T-helper 1 cell treated with Interleukin-12 subunit alpha and Interleukin-12 subunit beta and Interleukin-4 antibody, amounts not matched to agents 30 μg/mL and 1 μg/mL, for 36 hours (primary cell): ENCODE results near the gene SLAMF8.

Source experiments
- H3K27ac Mint-ChIP-seq: one replicate; pipeline ENCODE4 v1.8.0; 2021; ENCODE audit warnings: mild to moderate bottlenecking, mixed read lengths
- H3K27me3 Mint-ChIP-seq: one replicate; pipeline ENCODE4 v1.8.0; 2021; ENCODE audit warnings: low read depth, mixed read lengths
- H3K36me3 Mint-ChIP-seq: one replicate; pipeline ENCODE4 v1.8.0; 2021; ENCODE audit warnings: low read depth, mixed read lengths
- H3K4me1 Mint-ChIP-seq: one replicate; pipeline ENCODE4 v1.8.0; 2021; ENCODE audit warnings: low read depth, mixed read lengths
- H3K4me3 Mint-ChIP-seq: one replicate; pipeline ENCODE4 v1.8.0; 2021; ENCODE audit warnings: mild to moderate bottlenecking, moderate library complexity, mixed read lengths
- H3K9me3 Mint-ChIP-seq: one replicate; pipeline ENCODE4 v1.8.0; 2021; ENCODE audit warnings: mixed read lengths

The SLAMF8 gene

DNA sequence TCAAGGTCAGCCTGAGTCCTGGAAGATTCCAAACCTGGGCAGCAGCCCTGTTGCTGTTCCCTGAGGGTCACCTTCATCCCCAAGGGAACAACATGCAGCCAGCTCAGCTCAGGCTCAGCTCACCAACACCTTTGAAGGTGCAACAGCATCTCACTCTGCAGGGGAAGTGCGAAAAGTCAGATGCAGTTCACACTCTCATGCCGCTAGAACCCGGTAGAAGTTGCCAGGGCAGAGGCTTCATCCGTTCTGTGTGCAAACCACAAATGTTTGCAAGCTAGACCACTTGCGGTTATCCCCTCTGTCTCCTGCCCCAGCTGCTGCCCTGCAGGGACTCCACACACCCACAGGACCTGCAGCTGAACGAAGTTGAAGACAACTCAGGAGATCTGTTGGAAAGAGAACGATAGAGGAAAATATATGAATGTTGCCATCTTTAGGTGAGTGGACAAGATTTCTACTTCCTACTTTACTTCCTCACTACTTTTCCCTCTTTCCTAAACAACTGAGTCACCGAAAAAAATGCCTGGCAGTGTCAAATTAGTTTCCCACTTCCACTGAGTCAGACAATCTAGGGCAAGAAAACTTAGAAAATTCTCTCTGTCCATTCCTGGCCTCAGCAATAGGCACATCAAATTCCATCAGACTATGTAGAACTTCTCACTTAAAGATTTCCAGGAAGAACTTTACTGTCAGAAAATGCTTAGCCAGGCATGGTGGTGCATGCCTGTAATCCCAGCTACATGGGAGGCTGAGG is 26.3 kb upstream of the SLAMF8 start:
- Mint-ChIP-seq H3K36me3 (no peaks in the 10 kb centered on the region), H3K27me3 (peaks cover 49% of the 10 kb centered on the region), H3K4me1 (peaks cover 14% of the 10 kb centered on the region), H3K4me3 (peak overlapping the region; percentile 25), H3K9me3 (no peaks in the 10 kb centered on the region), H3K27ac (peak overlapping the region; percentile 9)

GRCh38 chr1:159802111-159802510 is 24.6 kb upstream of the SLAMF8 start, which contains the start of gene FCRL6:
Gene FCRL6, plus strand, starts transcription at chr1:159802360. Its CDS starts 65 bp downstream, at chr1:159802425.
- Mint-ChIP-seq H3K27ac (no peak within 1 kb of the TSS), H3K4me1 (peaks cover 14% of the 10 kb centered on the region), H3K9me3 (no peaks in the 10 kb centered on the region), H3K27me3 (peaks cover 65% of the 10 kb centered on the region), H3K4me3 (no peak within 1 kb of the TSS), H3K36me3 (no peaks in the 10 kb centered on the region)

DNA sequence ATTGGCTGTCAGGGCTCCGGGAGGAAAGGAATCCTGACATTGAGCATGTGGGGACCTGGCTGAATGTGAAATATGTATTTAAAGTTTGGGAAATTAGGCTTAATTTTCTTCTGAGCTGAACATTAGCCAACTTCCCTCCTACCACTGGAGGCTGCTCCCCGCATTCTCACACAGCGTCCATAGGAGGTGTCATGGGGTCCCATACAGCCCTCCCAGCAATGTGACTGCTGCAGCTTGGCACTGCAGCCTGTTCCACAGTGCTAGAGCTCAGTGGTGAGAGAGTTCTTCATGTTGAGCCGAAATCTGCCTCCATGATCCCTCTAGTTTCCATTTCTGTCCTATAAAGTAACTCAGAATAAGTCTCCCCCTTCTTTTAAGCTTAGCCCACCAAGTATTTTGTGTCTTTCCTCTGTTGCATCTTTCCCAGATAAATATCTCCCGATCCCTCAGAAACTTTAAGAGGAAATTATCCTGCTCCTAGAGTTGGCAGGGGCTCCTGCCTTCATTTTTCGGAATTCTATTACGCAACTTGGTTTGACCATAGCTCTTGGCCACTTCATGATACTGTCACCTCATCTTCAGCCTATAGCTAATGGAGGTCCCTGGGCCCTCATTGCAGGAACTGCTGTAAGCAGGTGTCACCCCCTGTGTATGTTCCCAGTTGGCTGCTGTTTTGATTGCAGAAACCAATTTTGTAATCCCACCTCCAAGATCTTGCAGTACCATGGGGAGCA is 22.6 kb upstream of the SLAMF8 start:
- Mint-ChIP-seq H3K9me3 (no peaks in the 10 kb centered on the region), H3K27ac (no peak overlapping the region), H3K36me3 (no peaks in the 10 kb centered on the region), H3K27me3 (peaks cover 72% of the 10 kb centered on the region), H3K4me1 (peaks cover 14% of the 10 kb centered on the region), H3K4me3 (no peak overlapping the region)

- no peaks in the 10 kb centered on the region for H3K9me3 Mint-ChIP-seq
- peaks cover 12% of the 10 kb centered on the region for H3K4me1 Mint-ChIP-seq
- no peaks in the 10 kb centered on the region for H3K36me3 Mint-ChIP-seq
- H3K4me3 Mint-ChIP-seq: no peak overlapping the region
- no peak overlapping the region for H3K27ac Mint-ChIP-seq
- peaks cover 73% of the 10 kb centered on the region for H3K27me3 Mint-ChIP-seq
Measured at GRCh38 chr1:159804924-159805323, 21.7 kb upstream of the SLAMF8 start.

GRCh38 chr1:159815926-159816325 is 10.7 kb upstream of the SLAMF8 start:
- no peaks in the 10 kb centered on the region for H3K9me3 Mint-ChIP-seq

GRCh38 chr1:159817276-159818041 is 9.2 kb upstream of the SLAMF8 start:
- Mint-ChIP-seq H3K27ac (no peak overlapping the region), H3K36me3 (no peaks in the 10 kb centered on the region)

More at GRCh38 chr1:159815926-159816325, 10.7 kb upstream of the SLAMF8 start:
- H3K27ac Mint-ChIP-seq: no peak overlapping the region
- peaks cover 74% of the 10 kb centered on the region for H3K27me3 Mint-ChIP-seq
- peaks cover 1% of the 10 kb centered on the region for H3K4me1 Mint-ChIP-seq
- H3K4me3 Mint-ChIP-seq: no peak overlapping the region
- no peaks in the 10 kb centered on the region for H3K36me3 Mint-ChIP-seq

DNA sequence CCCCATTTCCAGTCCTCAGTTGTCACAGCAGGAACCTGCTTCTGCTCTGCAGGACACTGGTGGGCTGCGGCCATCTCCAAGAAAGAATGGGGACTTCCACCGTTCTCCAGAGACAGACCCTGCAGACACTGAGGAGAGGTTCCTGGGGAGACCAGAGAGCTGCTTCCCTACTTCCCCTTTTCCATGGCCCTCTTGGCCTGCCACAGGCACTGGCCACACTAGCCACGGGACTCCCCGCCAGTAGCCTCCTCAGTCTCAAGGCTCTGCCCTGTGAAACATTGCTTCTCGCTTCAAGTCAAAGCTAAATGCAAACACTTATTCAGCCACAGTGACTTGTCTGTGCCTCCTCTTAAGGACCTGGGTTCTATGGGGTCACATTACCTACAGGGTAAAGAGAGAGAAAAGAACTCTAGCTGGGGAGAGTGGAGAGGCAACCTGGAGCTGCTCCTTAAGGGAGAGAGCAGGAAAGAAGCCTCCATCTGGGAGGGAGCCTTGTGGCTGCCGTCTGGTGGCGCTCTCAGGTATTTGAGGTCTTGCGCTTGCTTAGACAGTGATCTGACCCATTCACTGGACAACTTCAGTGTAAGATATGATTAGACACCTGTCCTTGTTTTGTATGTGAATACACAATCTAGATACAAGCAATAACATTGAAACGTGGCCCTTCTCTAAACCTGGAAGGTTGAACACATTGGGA is 5.4 kb upstream of the SLAMF8 start:
- H3K4me3 Mint-ChIP-seq: no peak overlapping the region
- H3K36me3 Mint-ChIP-seq: peaks cover 2% of the 10 kb centered on the region
- peaks cover 28% of the 10 kb centered on the region for H3K4me1 Mint-ChIP-seq
- no peak overlapping the region for H3K27ac Mint-ChIP-seq
- H3K9me3 Mint-ChIP-seq: no peaks in the 10 kb centered on the region
- H3K27me3 Mint-ChIP-seq: peaks cover 70% of the 10 kb centered on the region

More at GRCh38 chr1:159817276-159818041, 9.2 kb upstream of the SLAMF8 start:
- no peaks in the 10 kb centered on the region for H3K9me3 Mint-ChIP-seq
- H3K4me1 Mint-ChIP-seq: peaks cover 2% of the 10 kb centered on the region
- H3K4me3 Mint-ChIP-seq: no peak overlapping the region
- peaks cover 70% of the 10 kb centered on the region for H3K27me3 Mint-ChIP-seq

DNA sequence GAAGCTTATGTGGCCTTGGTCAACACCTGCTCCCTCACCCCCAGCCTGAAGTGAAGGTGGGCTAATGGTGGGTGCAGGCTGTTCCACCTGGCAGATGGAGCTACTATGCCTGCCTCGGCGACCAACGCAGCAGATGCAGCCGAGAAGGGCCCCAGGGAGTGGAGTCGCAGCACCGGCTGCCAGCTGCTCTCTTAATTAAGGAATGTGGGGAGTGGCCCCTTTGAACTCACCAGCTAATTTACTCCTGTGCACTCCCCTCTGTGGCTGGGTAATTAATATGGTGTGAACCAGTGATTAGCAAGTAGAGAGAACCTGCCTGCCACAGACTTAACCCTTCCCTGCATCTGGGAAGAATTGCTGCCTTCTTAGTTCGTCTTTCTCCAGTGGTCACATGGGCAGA is 3.3 kb upstream of the SLAMF8 start:
- Mint-ChIP-seq H3K27me3 (peaks cover 64% of the 10 kb centered on the region), H3K9me3 (peaks cover 4% of the 10 kb centered on the region), H3K4me1 (peaks cover 48% of the 10 kb centered on the region), H3K27ac (no peak overlapping the region), H3K4me3 (no peak overlapping the region), H3K36me3 (peaks cover 9% of the 10 kb centered on the region)

DNA sequence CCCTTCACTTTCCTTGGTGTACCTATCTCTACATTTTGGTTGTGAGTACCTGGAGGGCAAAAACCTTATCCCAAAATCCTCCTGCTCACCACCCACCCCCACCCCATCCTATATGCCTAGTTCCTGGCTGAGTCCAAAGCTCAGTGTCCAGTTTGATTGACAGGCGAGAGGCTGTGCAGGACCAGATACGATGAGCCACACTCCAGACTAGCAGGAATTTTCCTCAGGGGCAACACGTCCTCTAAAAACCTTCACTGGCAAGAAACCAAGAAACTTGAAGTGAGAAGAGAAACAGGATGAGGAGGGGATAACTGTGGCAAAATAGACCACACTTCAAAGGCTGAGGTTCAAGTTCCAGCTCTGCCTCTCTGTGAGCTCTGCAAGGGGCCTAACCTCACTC is 1.1 kb upstream of the SLAMF8 start:
- H3K9me3 Mint-ChIP-seq: peaks cover 6% of the 10 kb centered on the region
- peaks cover 65% of the 10 kb centered on the region for H3K27me3 Mint-ChIP-seq
- H3K4me1 Mint-ChIP-seq: peaks cover 55% of the 10 kb centered on the region
- peak overlapping the region; percentile 52 for H3K4me3 Mint-ChIP-seq
- peak overlapping the region; percentile 52 for H3K27ac Mint-ChIP-seq
- H3K36me3 Mint-ChIP-seq: peaks cover 12% of the 10 kb centered on the region

- H3K27ac Mint-ChIP-seq: peak overlapping the region; percentile 52
Measured at GRCh38 chr1:159827102-159827490, 423 bp downstream of the SLAMF8 start.

DNA sequence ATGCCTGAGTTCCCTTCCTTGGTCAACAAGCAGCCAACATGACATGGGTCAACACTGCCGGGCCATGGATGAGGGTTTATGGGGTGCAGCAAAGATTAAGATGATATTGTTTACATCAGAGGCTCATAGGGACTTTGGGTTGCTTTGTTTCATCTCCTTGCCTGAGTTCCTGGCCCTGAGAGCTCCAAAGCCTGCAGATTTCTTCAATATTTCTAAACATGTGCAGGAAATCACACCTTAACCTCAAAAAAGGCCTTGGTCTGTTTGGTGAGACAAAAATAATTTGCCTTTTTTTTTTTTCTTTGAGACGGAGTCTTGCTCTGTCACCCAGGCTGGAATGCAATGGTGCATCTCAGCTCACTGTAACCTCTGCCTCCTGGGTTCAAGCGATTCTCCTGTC is 876 bp downstream of the SLAMF8 start:
- Mint-ChIP-seq H3K27me3 (peaks cover 67% of the 10 kb centered on the region), H3K4me3 (peak overlapping the region; percentile 63), H3K36me3 (peaks cover 12% of the 10 kb centered on the region), H3K9me3 (peaks cover 6% of the 10 kb centered on the region), H3K27ac (no peak overlapping the region), H3K4me1 (peaks cover 53% of the 10 kb centered on the region)

More at GRCh38 chr1:159827102-159827490, 423 bp downstream of the SLAMF8 start:
- peak overlapping the region; percentile 63 for H3K4me3 Mint-ChIP-seq
- peaks cover 12% of the 10 kb centered on the region for H3K36me3 Mint-ChIP-seq
- peaks cover 67% of the 10 kb centered on the region for H3K27me3 Mint-ChIP-seq
- H3K9me3 Mint-ChIP-seq: peaks cover 6% of the 10 kb centered on the region
- H3K4me1 Mint-ChIP-seq: peaks cover 55% of the 10 kb centered on the region

GRCh38 chr1:159828176-159828575 is 1.5 kb downstream of the SLAMF8 start:
- H3K27me3 Mint-ChIP-seq: peaks cover 61% of the 10 kb centered on the region
- H3K36me3 Mint-ChIP-seq: peaks cover 12% of the 10 kb centered on the region
- peaks cover 51% of the 10 kb centered on the region for H3K4me1 Mint-ChIP-seq
- H3K9me3 Mint-ChIP-seq: peaks cover 6% of the 10 kb centered on the region
- H3K27ac Mint-ChIP-seq: no peak overlapping the region
- H3K4me3 Mint-ChIP-seq: no peak overlapping the region

GRCh38 chr1:159828581-159829272 is 2.1 kb downstream of the SLAMF8 start:
- Mint-ChIP-seq H3K9me3 (peaks cover 6% of the 10 kb centered on the region), H3K27ac (no peak overlapping the region), H3K36me3 (peaks cover 12% of the 10 kb centered on the region), H3K4me1 (peaks cover 50% of the 10 kb centered on the region), H3K4me3 (no peak overlapping the region), H3K27me3 (peaks cover 60% of the 10 kb centered on the region)
